HepG2 (cell line): Measurements from ENCODE around the gene MYL11. TPM values are rescaled to one million over a fixed set of nuclear protein-coding genes. Genes with fewer than 3 reads are reported as not detected.

Source experiments
- ARHGAP35 ChIP-seq: sonication (generic); formaldehyde crosslinking; IDR thresholded peaks from 2 replicates; pipeline ENCODE4 v1.9.0; 2022; ENCODE audit warnings: mild to moderate bottlenecking, inconsistent platforms, moderate library complexity, missing genetic modification reagents, borderline replicate concordance
- FUBP1 ChIP-seq: sonication (generic); formaldehyde crosslinking; IDR thresholded peaks from 2 replicates; pipeline ENCODE4 v1.5.1; 2020; ENCODE audit warnings: missing genetic modification reagents, mild to moderate bottlenecking, borderline replicate concordance
- GABPB1 ChIP-seq: IDR thresholded peaks from 2 replicates; pipeline ENCODE4 v1.6.1; 2016; ENCODE audit warnings: mild to moderate bottlenecking, missing genetic modification reagents, moderate library complexity, missing compliant biosample characterization
- NFE2L1 ChIP-seq: sonication (generic); formaldehyde crosslinking; IDR thresholded peaks from 2 replicates; pipeline ENCODE4 v1.4.0; 2020; ENCODE audit warnings: missing genetic modification reagents, mild to moderate bottlenecking, borderline replicate concordance
- SALL1 ChIP-seq: sonication (generic); formaldehyde crosslinking; IDR thresholded peaks from 2 replicates; pipeline ENCODE4 v1.8.0; 2022; ENCODE audit warnings: mild to moderate bottlenecking, missing genetic modification reagents
- SRY ChIP-seq: sonication (generic); formaldehyde crosslinking; IDR thresholded peaks from 2 replicates; pipeline ENCODE4 v1.8.0; 2022; ENCODE audit warnings: mild to moderate bottlenecking, missing genetic modification reagents
- THAP7 ChIP-seq: sonication (generic); formaldehyde crosslinking; IDR thresholded peaks from 2 replicates; pipeline ENCODE4 v1.8.1; 2023; ENCODE audit warnings: mild to moderate bottlenecking, missing genetic modification reagents
- THAP9 ChIP-seq: sonication (generic); formaldehyde crosslinking; IDR thresholded peaks from 2 replicates; pipeline ENCODE4; 2020; ENCODE audit warnings: missing genetic modification reagents, mild to moderate bottlenecking, borderline replicate concordance
- ZHX2 ChIP-seq, 2 experiments: sonication (generic) in 1 of 2; formaldehyde crosslinking in 1 of 2; IDR thresholded peaks; 2 replicates each; pipeline versions ENCODE4 v1.6.1 to v1.9.0; 2014 to 2022; ENCODE audit warnings: antibody characterized with exemption in 1 of 2, borderline replicate concordance in 1 of 2, inconsistent platforms in 1 of 2, low read depth in 1 of 2, missing genetic modification reagents in 1 of 2
- ZNF160 ChIP-seq: sonication (generic); formaldehyde crosslinking; IDR thresholded peaks from 2 replicates; pipeline ENCODE4 v1.8.0; 2022; ENCODE audit warnings: mild to moderate bottlenecking, inconsistent platforms, missing genetic modification reagents
- ZNF670 ChIP-seq: sonication (generic); formaldehyde crosslinking; IDR thresholded peaks from 2 replicates; pipeline ENCODE4 v1.8.0; 2022; ENCODE audit warnings: mild to moderate bottlenecking, missing genetic modification reagents, borderline replicate concordance
- ZNF782 ChIP-seq: sonication (generic); formaldehyde crosslinking; IDR thresholded peaks from 2 replicates; pipeline ENCODE4 v1.4.0; 2020; ENCODE audit warnings: missing genetic modification reagents, mild to moderate bottlenecking, borderline replicate concordance
- polyA plus RNA-seq, 8 experiments: library from polyadenylated mRNA; depleted of rRNA in 3 of 8; stranded (reverse) in 7 of 8; unstranded in 1 of 8; fragments of >200 nt; fragmentation: Illumina TruSeq in 4 of 8; extraction: Trizol in 4 of 8; gene quantifications; 2 replicates each; pipeline versions ENCODE4 v1.2.1 to v1.2.3, GENCODE V29; 2011 to 2016; ENCODE audit warnings: low read depth in 4 of 8, missing spikeins in 1 of 8, mixed read lengths in 1 of 8; ENCODE audit not compliant: insufficient read depth in 1 of 8
- total RNA-seq, 5 experiments: library from RNA; depleted of rRNA; stranded (reverse); fragments of >200 nt; fragmentation: Illumina TruSeq; extraction: Trizol; gene quantifications; 2 replicates each; pipeline ENCODE4 v1.2.3, GENCODE V29; 2016; ENCODE audit warnings: low read depth in 1 of 5
- TF ChIP-seq, protein P1 (sequence below): sonication (generic); formaldehyde crosslinking; IDR thresholded peaks from 2 replicates; pipeline ENCODE4 v1.5.0; 2020; ENCODE audit warnings: mild to moderate bottlenecking, missing genetic modification reagents, moderate library complexity

MYL11 gene
- total and polyA plus RNA-seq, 2 of the 13 experiments (the other 11 are each of a cell fraction or from before 2014, with no cell fraction given), result not detected

- TF ChIP-seq THAP7 (CRISPR knock-in tag) (no peak), GABPB1 (CRISPR knock-in tag) (peak; percentile 98), THAP9 (peak; percentile 99), ZNF670 (CRISPR knock-in tag) (no peak; the same call in 1 of the 2 replicates), ZNF160 (CRISPR knock-in tag) (peak; percentile 61; the same call in 1 of the 2 replicates), NFE2L1 (CRISPR knock-in tag) (no peak), ARHGAP35 (CRISPR knock-in tag) (peak; percentile 14; the same call in 1 of the 2 replicates), ZHX2 (IDR thresholded peaks at IDR 0.05; ENCODE audit: low read depth) (peak; percentile 85), ZHX2 (CRISPR knock-in tag; IDR thresholded peaks at IDR 0.05; ENCODE audit: borderline replicate concordance) (peak; percentile 97), SRY (peak; percentile 54; the same call in 1 of the 2 replicates), ZNF782 (CRISPR knock-in tag) (peak; percentile 35; the same call in 1 of the 2 replicates), SALL1 (CRISPR knock-in tag) (peak; percentile 82), FUBP1 (CRISPR knock-in tag) (peak; percentile 80; the same call in 1 of the 2 replicates)
- TF ChIP-seq, protein P1, sequence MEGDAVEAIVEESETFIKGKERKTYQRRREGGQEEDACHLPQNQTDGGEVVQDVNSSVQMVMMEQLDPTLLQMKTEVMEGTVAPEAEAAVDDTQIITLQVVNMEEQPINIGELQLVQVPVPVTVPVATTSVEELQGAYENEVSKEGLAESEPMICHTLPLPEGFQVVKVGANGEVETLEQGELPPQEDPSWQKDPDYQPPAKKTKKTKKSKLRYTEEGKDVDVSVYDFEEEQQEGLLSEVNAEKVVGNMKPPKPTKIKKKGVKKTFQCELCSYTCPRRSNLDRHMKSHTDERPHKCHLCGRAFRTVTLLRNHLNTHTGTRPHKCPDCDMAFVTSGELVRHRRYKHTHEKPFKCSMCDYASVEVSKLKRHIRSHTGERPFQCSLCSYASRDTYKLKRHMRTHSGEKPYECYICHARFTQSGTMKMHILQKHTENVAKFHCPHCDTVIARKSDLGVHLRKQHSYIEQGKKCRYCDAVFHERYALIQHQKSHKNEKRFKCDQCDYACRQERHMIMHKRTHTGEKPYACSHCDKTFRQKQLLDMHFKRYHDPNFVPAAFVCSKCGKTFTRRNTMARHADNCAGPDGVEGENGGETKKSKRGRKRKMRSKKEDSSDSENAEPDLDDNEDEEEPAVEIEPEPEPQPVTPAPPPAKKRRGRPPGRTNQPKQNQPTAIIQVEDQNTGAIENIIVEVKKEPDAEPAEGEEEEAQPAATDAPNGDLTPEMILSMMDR (CRISPR knock-in tag), result peak; percentile 45
These were observed 19.3 kb upstream of the MYL11 start, which contains the start of gene CD2BP2 (continued) for GRCh38 chr16:30355144-30355953.
